ENCODE measurements around the gene ABCC8.
"Not testable (repeated sequence)": the region's sequence is repeated elsewhere in the genome, so short reads cannot be mapped to it uniquely, and the experiment has no call there.

The ABCC8 gene

GRCh38 chr11:17428261-17428660 lies 48.4 kb downstream of the ABCC8 start:
- FAIRE-seq (no peak), DNase-seq (ENCODE audit: insufficient read length, low spot score) (no peak)
- TF ChIP-seq TAF1 (IDR thresholded peaks at IDR 0.05; ENCODE audit: low read depth, low read length) (no peak), POLR2AphosphoS5 (IDR thresholded peaks at IDR 0.05; ENCODE audit: low read depth, low read length) (no peak), SPI1 (IDR thresholded peaks at IDR 0.05; ENCODE audit: low read depth, low read length) (no peak), POU2F2 (IDR thresholded peaks at IDR 0.05; ENCODE audit: low read depth, low read length) (no peak), PAX5 (IDR thresholded peaks at IDR 0.05; ENCODE audit: insufficient read depth, low read length, severe bottlenecking) (no peak), POLR2A (IDR thresholded peaks at IDR 0.05; ENCODE audit: low read depth, low read length) (no peak)

- DNase-seq (ENCODE audit: insufficient read length, low spot score); FAIRE-seq: not testable (repeated sequence)
Measured at GRCh38 chr11:17426233-17426632, 50.4 kb downstream of the ABCC8 start.

- no peak for DNase-seq (ENCODE audit: insufficient read length, low spot score)
- TF ChIP-seq POLR2A (IDR thresholded peaks at IDR 0.05; ENCODE audit: low read depth, low read length) = no peak
- TF ChIP-seq POU2F2 (IDR thresholded peaks at IDR 0.05; ENCODE audit: low read depth, low read length) = no peak
- TF ChIP-seq SPI1 (IDR thresholded peaks at IDR 0.05; ENCODE audit: low read depth, low read length) = no peak
- no peak for TF ChIP-seq TAF1 (IDR thresholded peaks at IDR 0.05; ENCODE audit: low read depth, low read length)
- TF ChIP-seq POLR2AphosphoS5 (IDR thresholded peaks at IDR 0.05; ENCODE audit: low read depth, low read length) = no peak
- TF ChIP-seq PAX5 (IDR thresholded peaks at IDR 0.05; ENCODE audit: insufficient read depth, low read length, severe bottlenecking) = no peak
- no peak for FAIRE-seq
Measured at GRCh38 chr11:17423533-17424310, 52.9 kb downstream of the ABCC8 start.

GRCh38 chr11:17421781-17422180 lies 54.9 kb downstream of the ABCC8 start:
- no peak for DNase-seq (ENCODE audit: insufficient read length, low spot score)
- TF ChIP-seq POLR2AphosphoS5 (IDR thresholded peaks at IDR 0.05; ENCODE audit: low read depth, low read length) (no peak), PAX5 (IDR thresholded peaks at IDR 0.05; ENCODE audit: insufficient read depth, low read length, severe bottlenecking) (no peak), POLR2A (IDR thresholded peaks at IDR 0.05; ENCODE audit: low read depth, low read length) (no peak), SPI1 (IDR thresholded peaks at IDR 0.05; ENCODE audit: low read depth, low read length) (no peak)
- no peak for FAIRE-seq

- no peak for FAIRE-seq
- DNase-seq (ENCODE audit: insufficient read length, low spot score) = no peak
- TF ChIP-seq TAF1 (IDR thresholded peaks at IDR 0.05; ENCODE audit: low read depth, low read length) (no peak), PAX5 (IDR thresholded peaks at IDR 0.05; ENCODE audit: insufficient read depth, low read length, severe bottlenecking) (no peak), POU2F2 (IDR thresholded peaks at IDR 0.05; ENCODE audit: low read depth, low read length) (no peak), POLR2A (IDR thresholded peaks at IDR 0.05; ENCODE audit: low read depth, low read length) (no peak), POLR2AphosphoS5 (IDR thresholded peaks at IDR 0.05; ENCODE audit: low read depth, low read length) (no peak), SPI1 (IDR thresholded peaks at IDR 0.05; ENCODE audit: low read depth, low read length) (no peak)
Measured at GRCh38 chr11:17418444-17419081, 58.1 kb downstream of the ABCC8 start.

- no peak for DNase-seq (ENCODE audit: insufficient read length, low spot score)
- no peak for FAIRE-seq
- TF ChIP-seq PAX5 (IDR thresholded peaks at IDR 0.05; ENCODE audit: insufficient read depth, low read length, severe bottlenecking) (no peak), TAF1 (IDR thresholded peaks at IDR 0.05; ENCODE audit: low read depth, low read length) (no peak), SPI1 (IDR thresholded peaks at IDR 0.05; ENCODE audit: low read depth, low read length) (no peak), POU2F2 (IDR thresholded peaks at IDR 0.05; ENCODE audit: low read depth, low read length) (no peak), POLR2AphosphoS5 (IDR thresholded peaks at IDR 0.05; ENCODE audit: low read depth, low read length) (no peak), POLR2A (IDR thresholded peaks at IDR 0.05; ENCODE audit: low read depth, low read length) (no peak)
Measured at GRCh38 chr11:17416492-17416891, 60.2 kb downstream of the ABCC8 start.

- FAIRE-seq (no peak), DNase-seq (ENCODE audit: insufficient read length, low spot score) (no peak)
- no peak for TF ChIP-seq TAF1 (IDR thresholded peaks at IDR 0.05; ENCODE audit: low read depth, low read length)
- no peak for TF ChIP-seq POLR2A (IDR thresholded peaks at IDR 0.05; ENCODE audit: low read depth, low read length)
- TF ChIP-seq POU2F2 (IDR thresholded peaks at IDR 0.05; ENCODE audit: low read depth, low read length) = no peak
- no peak for TF ChIP-seq POLR2AphosphoS5 (IDR thresholded peaks at IDR 0.05; ENCODE audit: low read depth, low read length)
- no peak for TF ChIP-seq SPI1 (IDR thresholded peaks at IDR 0.05; ENCODE audit: low read depth, low read length)
- TF ChIP-seq PAX5 (IDR thresholded peaks at IDR 0.05; ENCODE audit: insufficient read depth, low read length, severe bottlenecking) = no peak
Measured at GRCh38 chr11:17415523-17416104, 61.0 kb downstream of the ABCC8 start.

GRCh38 chr11:17414992-17415391 lies 61.7 kb downstream of the ABCC8 start:
- FAIRE-seq = no peak
- no peak for DNase-seq (ENCODE audit: insufficient read length, low spot score)
- TF ChIP-seq POLR2AphosphoS5 (IDR thresholded peaks at IDR 0.05; ENCODE audit: low read depth, low read length) (no peak), SPI1 (IDR thresholded peaks at IDR 0.05; ENCODE audit: low read depth, low read length) (no peak), PAX5 (IDR thresholded peaks at IDR 0.05; ENCODE audit: insufficient read depth, low read length, severe bottlenecking) (no peak), POLR2A (IDR thresholded peaks at IDR 0.05; ENCODE audit: low read depth, low read length) (no peak)

- FAIRE-seq (no peak), DNase-seq (ENCODE audit: insufficient read length, low spot score) (no peak)
Measured at GRCh38 chr11:17414317-17414737, 62.3 kb downstream of the ABCC8 start.

More at GRCh38 chr11:17414317-17414737, 62.3 kb downstream of the ABCC8 start:
- TF ChIP-seq PAX5 (IDR thresholded peaks at IDR 0.05; ENCODE audit: insufficient read depth, low read length, severe bottlenecking) (no peak), POLR2A (IDR thresholded peaks at IDR 0.05; ENCODE audit: low read depth, low read length) (no peak)
